ENCODE measurements around the gene AGAP1. TPM values are rescaled to one million over a fixed set of nuclear protein-coding genes. Genes with fewer than 3 reads are reported as not detected.

The AGAP1 gene
- total RNA-seq, 1 donor from 2014 or later: 23.5 TPM

DNA sequence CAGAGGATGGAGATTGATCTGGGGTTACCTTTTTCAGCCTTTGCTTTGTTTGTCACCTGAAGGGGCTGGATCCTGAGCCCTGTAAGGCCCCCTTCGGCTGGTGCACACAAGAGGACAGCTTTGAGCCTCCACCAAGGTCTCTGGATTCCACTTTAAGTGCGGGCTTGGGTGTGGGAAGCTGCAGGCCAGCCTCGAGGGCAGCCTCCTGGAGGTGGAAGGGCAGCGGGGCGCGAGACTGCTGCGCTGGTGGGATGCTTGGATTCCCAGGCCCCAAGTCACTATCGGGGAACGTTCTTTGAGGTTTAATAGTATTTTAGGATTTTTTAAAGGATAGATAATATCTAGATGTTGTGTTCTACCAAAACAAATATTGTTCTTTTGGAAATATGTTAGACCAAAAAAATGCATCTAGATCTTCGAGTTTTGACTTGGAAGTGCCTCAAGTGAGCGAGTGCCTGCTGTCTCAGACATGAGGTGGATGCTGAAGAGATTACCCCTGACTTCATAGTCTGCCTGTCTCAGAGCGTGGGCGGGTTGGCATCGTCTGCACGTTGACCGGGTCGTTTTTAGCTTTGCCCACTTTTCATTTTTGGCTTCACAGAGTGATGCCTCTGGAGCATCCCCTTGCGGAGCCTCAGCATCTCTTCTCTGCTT is 113.8 kb downstream of the AGAP1 start:
- DNase-seq (ENCODE audit: missing footprints) (no peak), ATAC-seq (no peak)
- intact Hi-C loops (cut with DNase I): no loop called here

DNA sequence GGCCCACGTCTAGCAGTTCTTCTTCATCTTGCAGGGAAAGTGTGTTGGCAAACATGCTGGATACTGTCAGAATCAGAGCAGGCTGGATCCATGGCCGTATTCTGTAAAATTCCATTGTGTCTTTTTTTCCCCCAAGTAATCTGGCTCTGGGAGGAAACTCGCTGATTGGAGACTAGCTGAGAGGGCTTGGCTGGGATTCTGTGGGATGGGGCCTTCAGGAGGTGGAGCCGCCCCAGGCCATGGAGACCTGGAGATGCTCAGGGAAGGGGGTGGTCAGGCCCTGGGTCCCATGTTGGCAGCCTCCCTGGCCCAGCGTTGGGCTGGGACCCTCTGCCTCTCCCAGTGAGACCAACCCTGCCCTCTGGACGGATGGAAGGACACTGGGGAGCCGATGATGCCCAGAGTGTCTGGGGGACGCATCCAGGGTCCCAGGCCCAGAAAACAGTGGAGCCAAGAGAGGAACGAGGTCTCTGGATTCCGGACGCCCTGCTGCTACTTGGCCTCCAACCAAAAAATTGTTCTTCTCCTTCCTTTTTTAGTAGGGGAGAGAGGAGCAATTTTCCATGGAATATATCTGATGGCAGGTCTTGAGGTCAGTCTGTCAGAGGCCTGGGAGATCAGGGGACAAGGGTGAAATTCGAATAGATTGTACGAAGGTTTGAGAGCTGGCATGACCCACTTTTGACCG is 114.5 kb downstream of the AGAP1 start:
- intact Hi-C loops (cut with DNase I): no loop called here
- DNase-seq (ENCODE audit: missing footprints): no peak
- ATAC-seq: no peak

DNA sequence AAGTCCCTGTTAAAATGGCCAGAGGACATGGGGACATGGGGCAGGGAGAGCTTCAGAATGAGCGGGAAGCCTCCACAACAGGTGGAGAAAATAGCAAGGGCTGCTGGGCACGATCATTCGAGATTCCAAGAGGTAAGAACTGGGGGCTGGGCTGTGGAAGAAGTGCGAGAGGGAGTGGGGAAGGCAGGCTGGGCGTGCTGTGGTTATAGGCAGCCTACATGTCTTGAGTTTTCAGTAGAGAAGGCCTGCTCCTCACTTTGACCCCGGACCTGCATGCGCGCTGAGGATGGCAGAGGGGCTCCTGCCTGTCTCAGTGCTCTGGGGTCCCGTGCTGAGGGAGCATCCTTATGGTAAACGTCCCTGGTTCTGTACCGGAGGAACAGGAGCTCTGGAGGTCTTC is 115.5 kb downstream of the AGAP1 start:
- intact Hi-C loops (cut with DNase I): no loop called here
- no peak for DNase-seq (ENCODE audit: missing footprints)

GRCh38 chr2:235609746-235610145 is 115.9 kb downstream of the AGAP1 start:
- DNase-seq (ENCODE audit: missing footprints) (no peak), ATAC-seq (no peak)
- intact Hi-C loops (cut with DNase I): no loop called here

More for the DNA sequence above, 115.5 kb downstream of the AGAP1 start:
- no peak for ATAC-seq

DNA sequence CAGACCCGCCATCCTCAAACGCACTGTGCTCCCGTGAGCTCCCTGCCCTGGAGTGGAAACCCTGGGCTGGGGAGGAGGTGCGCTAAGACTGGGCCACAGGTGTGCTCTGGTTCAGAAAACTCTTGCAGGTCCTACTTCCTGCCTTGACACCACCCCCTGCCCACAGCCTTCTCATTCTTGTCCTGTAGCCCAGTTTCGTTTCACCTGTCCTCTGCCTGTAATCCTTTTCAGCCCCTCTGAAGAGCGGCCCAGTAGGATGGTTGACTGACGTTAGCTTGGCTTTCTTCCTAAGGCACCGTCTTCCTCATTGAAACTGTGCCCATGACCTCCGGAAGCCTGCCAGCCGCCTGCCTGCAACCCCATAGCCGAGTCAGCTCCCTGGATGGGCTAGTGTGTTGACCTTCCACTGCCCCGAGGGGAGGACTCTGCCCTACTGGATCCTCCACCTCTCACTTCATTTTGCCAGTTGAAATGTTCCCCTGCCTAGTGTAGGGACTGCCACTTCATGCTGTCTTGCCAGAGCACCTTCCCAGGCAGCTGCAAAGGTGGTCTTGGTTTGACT is 116.9 kb downstream of the AGAP1 start:
- DNase-seq (ENCODE audit: missing footprints) (peak; percentile 68), ATAC-seq (peak; percentile 18)
- intact Hi-C loops (cut with DNase I): no loop called here

- no peak for ATAC-seq
- intact Hi-C loops (cut with DNase I): no loop called here
- DNase-seq (ENCODE audit: missing footprints): no peak
These were observed 117.5 kb downstream of the AGAP1 start for GRCh38 chr2:235611349-235611748.

DNA sequence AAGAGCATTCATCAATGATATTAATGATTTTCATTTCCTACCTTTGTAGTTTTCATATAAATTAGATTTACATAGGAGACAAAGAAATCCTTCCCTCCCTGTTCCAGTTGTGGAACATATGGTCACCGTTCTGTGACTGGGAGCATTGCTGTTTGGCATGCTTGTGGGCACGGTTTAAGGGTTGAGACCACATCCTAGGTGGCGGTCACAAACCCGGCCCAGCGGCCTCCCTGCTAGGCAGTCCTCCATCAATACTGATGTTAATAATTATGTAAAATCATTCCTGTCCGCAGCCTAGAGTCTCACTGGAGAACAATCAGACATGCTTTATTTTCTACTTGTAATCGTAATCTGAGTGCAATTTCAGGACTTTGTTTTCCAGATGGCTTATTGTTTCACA is 117.9 kb downstream of the AGAP1 start:
- intact Hi-C loops (cut with DNase I): no loop called here
- DNase-seq (ENCODE audit: missing footprints): no peak
- ATAC-seq: no peak

DNA sequence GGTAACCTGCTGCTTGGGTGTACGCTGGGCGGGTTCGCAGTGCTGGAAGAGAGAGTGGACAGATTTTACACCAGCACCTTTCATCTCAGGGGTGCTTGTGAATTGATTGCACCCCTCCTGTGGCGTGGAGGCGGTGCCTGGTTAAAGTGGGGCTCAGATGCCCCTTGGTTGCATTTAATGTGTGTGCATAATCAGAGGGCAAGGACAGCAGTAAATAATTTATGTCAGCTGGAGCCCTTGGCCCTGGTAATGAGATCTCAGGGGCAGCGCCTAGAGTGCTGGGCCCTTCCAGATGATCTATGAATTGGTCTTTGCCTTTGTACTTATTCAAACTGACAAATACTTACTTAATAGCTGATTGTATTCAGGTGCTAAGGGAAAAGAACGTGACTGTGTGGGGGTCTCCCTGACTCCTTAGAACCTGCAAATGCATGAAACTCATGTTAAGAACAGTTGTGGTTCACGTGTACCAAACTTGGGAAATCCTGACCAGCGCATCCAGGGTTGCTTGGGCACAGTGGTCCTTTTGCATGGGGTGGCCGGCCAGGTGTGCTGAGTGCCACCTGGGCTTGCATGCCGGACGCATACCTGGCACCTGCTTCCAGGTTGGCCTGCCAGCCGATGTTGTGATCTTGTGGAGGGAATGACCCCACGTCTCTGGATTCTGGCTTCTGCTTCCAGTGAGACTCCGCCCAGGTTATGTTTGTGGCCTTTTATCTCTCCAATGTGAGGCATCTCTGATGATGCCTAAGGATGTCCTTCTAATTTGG is 118.5 kb downstream of the AGAP1 start:
- DNase-seq (ENCODE audit: missing footprints) (no peak), ATAC-seq (no peak)
- intact Hi-C loops (cut with DNase I): no loop called here

DNA sequence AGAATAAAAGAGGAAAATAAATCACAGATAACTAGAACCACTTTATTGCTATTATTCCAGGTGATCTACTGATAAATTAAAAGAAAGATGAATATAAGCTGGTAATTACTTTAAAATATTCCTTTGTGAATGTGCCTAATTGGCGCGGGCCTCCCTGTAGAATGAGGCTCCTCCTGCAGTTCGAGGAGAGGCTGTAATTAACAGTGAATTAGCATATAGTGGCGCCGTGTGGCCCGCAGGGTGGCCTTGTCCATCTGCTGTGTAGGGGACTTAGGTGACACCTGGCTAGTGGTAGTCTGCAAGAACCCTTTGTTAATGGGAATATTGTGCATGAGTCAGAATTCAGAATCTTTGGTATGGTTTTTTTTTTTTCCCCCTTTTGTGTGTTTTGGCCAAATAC is 119.8 kb downstream of the AGAP1 start:
- no peak for ATAC-seq
- no peak for DNase-seq (ENCODE audit: missing footprints)
- intact Hi-C loops (cut with DNase I): no loop called here

GRCh38 chr2:235614176-235614860 is 120.5 kb downstream of the AGAP1 start:
- no peak for DNase-seq (ENCODE audit: missing footprints)
- intact Hi-C loops (cut with DNase I): no loop called here
- ATAC-seq: no peak

- intact Hi-C loops (cut with DNase I): no loop called here
- DNase-seq (ENCODE audit: missing footprints) (peak; percentile 66), ATAC-seq (peak; percentile 93)
These were observed 121.3 kb downstream of the AGAP1 start for GRCh38 chr2:235614900-235615712.

GRCh38 chr2:235616885-235617284 is 123.0 kb downstream of the AGAP1 start:
- ATAC-seq: peak; percentile 47
- intact Hi-C loops (cut with DNase I): no loop called here
- no peak for DNase-seq (ENCODE audit: missing footprints)

- ATAC-seq (no peak), DNase-seq (ENCODE audit: missing footprints) (no peak)
- intact Hi-C loops (cut with DNase I): no loop called here
These were observed 124.2 kb downstream of the AGAP1 start for GRCh38 chr2:235618039-235618438.

DNA sequence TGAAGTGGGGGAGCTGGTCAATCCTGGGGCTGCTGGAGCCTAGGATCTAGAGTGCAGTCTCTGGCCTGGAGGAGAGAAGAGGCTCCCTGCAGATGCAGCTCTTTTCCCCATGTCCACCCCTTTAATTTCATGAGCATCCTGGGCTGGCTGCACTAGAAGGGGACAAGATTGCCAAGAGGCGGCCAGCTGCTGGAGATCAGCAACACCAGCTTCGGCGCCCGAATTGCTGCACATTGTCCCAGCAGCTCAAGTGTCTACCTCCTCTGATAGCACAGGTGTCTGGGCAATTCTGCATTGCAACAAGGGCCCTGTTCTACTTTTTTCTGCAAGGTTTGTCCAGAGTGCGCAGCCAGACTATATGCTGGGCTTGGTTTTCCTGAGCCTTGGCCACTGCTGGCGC is 125.7 kb downstream of the AGAP1 start:
- intact Hi-C loops (cut with DNase I): no loop called here
- ATAC-seq (no peak), DNase-seq (ENCODE audit: missing footprints) (no peak)

- ATAC-seq: no peak
- DNase-seq (ENCODE audit: missing footprints): no peak
- intact Hi-C loops (cut with DNase I): no loop called here
These were observed 127.9 kb downstream of the AGAP1 start for GRCh38 chr2:235621736-235622135.

DNA sequence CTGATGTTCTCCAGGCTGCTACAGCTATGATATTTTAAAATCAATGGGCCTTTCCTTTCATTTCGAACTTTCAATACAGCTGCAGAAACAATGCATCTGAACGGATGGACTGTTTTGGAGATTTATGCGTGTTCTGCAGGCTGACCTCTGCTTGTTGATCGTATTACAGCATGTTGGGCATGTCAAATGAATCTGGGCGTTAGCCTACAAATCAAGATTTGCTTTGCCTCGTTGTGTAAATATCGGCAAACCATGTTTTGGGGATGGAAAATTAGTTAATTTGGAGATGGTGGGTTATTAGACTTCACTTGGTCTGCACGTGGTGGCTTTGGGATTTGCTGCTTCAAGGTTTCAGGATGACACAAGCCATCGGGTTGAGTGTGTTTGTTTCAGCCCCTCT is 129.3 kb downstream of the AGAP1 start:
- ATAC-seq (no peak), DNase-seq (ENCODE audit: missing footprints) (no peak)
- intact Hi-C loops (cut with DNase I): no loop called here

- no peak for ATAC-seq
- no peak for DNase-seq (ENCODE audit: missing footprints)
- intact Hi-C loops (cut with DNase I): no loop called here
These were observed 129.9 kb downstream of the AGAP1 start for GRCh38 chr2:235623752-235624151.

DNA sequence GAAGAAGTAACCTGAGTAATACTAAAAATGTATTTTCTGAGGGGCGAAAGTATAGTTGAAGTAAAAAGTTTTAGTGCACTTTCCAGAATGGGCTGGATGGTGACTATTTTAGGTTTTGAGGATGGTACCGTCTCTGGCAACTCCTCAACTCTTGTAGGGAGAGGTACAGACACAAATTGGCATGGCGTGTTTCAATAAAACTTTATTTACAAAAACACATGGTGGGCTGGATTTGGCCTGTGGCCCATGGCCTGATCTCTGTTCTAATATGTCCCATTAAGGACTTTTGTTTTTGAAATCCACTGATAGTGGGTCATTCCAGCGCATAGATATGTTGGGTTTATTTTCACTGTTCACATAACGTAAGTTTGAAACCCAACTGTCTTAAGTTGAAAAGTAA is 132.8 kb downstream of the AGAP1 start:
- DNase-seq (ENCODE audit: missing footprints) (no peak), ATAC-seq (no peak)
- intact Hi-C loops (cut with DNase I): no loop called here

Measured in Right ventricle myocardium inferior (tissue), 1 donor.